T-helper 17 cell (primary cell): ENCODE data around the gene S100P. TPM values are rescaled to one million over a fixed set of nuclear protein-coding genes. Genes with fewer than 3 reads are reported as not detected.
"Not testable (repeated sequence)": the region's sequence is repeated elsewhere in the genome, so short reads cannot be mapped to it uniquely, and the experiment has no call there.

Experiments
- ATAC-seq: fragments of 150-1000 bp; cut with Tn5 transposase; 2 replicates; pipeline ENCODE4 v1.10.0; 2021; ENCODE audit warnings: mild to moderate bottlenecking, moderate library complexity
- DNase-seq, 3 donors: peaks; one replicate each; pipeline versions ENCODE4 v3.0.0 to v3.0.0-alpha.2; 2020 to 2021
- H3K9me3 ChIP-seq: one replicate; pipeline ENCODE4 v1.7.0; 2013; ENCODE audit warnings: low read length, mild to moderate bottlenecking; ENCODE audit not compliant: control insufficient read depth, poor library complexity, severe bottlenecking
- H3K27ac Mint-ChIP-seq: one replicate; pipeline ENCODE4 v1.8.0; 2022; ENCODE audit warnings: mild to moderate bottlenecking, moderate library complexity, mixed read lengths
- H3K27me3 Mint-ChIP-seq: one replicate; pipeline ENCODE4 v1.8.0; 2022; ENCODE audit warnings: mixed read lengths
- H3K36me3 Mint-ChIP-seq: one replicate; pipeline ENCODE4 v1.8.0; 2022; ENCODE audit warnings: low read depth, mixed read lengths
- H3K4me1 Mint-ChIP-seq: one replicate; pipeline ENCODE4 v1.8.0; 2022; ENCODE audit warnings: mild to moderate bottlenecking, mixed read lengths
- H3K4me3 Mint-ChIP-seq: one replicate; pipeline ENCODE4 v1.8.0; 2022; ENCODE audit warnings: mild to moderate bottlenecking, moderate library complexity, mixed read lengths
- total RNA-seq, 4 donors: library from RNA in 2 of 4; stranded (reverse) in 2 of 4; gene quantifications; one replicate each; pipeline ENCODE4 v1.2.3 and lab custom pipeline; 2022 to 2026

Gene S100P
- total RNA-seq (1 to 10 TPM; 2.1 to 3.8 TPM), total RNA-seq (lab: John Stamatoyannopoulos, UW) (0.68 to 4.9 reads per million in 2 donors)

DNA sequence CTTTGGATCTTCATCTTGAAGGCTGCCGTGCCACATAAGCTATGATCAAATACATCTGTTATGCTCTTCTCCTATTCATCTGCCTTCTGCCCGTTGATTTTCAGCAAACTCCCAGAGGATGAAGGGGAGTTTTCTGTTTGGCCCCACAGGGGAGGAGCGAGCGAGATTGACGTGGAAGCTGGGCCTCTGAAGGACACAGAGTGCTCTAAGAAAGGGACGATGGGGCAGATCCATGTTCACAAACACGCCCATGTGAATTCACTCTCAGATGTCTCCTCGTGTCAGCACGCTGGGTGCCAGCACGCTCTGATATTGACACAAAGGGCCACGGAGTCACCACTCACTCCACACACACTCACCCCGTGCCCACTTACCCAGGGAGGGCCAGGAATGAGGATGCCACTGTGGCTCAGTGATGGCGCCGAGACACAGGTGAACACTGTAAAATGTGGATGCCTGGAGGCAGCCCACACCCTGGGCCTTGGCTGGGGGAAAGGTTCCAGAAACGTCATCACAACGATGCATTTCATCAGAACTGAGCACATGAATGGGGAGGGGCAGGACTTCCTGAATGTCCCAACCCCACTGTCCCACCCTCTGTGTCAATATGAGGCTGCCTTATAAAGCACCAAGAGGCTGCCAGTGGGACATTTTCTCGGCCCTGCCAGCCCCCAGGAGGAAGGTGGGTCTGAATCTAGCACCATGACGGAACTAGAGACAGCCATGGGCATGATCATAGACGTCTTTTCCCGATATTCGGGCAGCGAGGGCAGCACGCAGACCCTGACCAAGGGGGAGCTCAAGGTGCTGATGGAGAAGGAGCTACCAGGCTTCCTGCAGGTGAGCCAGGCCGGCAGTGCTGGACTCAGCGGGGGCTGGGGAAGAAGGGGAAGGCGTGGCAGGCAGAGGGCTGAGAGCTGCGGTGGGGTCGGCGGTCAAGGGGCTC lies at the start of gene S100P:
Gene S100P (plus strand): TSS at position 648 of the 946 bp plus-strand sequence. CDS start 55 bp downstream, at position 703.
- Mint-ChIP-seq H3K27ac (peak within 1 kb of the TSS; percentile 100), H3K27me3 (no peaks in the 10 kb centered on the region), H3K4me3 (peak within 1 kb of the TSS; percentile 80), H3K36me3 (no peaks in the 10 kb centered on the region), H3K4me1 (peaks cover 67% of the 10 kb centered on the region)
- no peaks in the 10 kb centered on the region for H3K9me3 ChIP-seq
- DNase-seq = no peak
- no peak for ATAC-seq

DNA sequence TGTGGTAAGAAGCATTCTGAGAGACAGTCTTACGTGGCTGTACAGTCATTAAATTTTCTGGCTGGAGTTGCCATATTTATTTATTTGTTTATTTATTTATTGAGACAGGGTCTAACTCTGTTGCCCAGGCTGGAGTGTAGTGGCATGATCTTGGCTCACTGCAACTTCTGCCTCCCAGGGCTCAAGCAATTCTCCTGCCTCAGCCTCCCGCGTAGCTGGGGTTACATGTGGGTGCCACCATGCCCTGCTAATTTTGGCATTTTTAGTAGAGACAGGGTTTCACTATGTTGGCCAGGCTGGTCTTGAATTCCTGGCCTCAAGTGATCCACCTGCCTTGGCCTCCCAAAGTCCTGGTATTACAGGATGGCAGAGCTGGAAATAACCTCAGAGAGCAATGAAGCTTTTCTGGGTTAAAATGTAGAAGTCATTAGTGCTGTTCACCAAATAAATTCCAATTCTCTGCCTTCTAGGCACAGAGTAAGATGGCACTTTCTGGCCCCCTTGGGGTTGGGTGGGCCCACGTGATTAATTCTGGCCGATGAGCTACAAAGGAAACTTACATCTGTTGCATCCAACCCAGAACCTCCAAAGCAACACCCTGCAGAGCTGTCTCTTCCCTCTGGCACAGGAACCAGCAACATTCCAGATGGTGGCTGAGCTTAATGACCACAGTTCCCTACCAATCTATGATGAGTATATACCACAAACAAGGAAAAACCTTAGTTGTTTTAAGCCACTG lies 48.7 kb upstream of the S100P start:
- peaks cover 15% of the 10 kb centered on the region for H3K36me3 Mint-ChIP-seq
- peak overlapping the region; percentile 100 for H3K27ac Mint-ChIP-seq
- ATAC-seq (no peak), DNase-seq (no peak)
- H3K9me3 ChIP-seq = no peaks in the 10 kb centered on the region
- H3K4me1 Mint-ChIP-seq = peaks cover 42% of the 10 kb centered on the region
- H3K4me3 Mint-ChIP-seq = no peak overlapping the region
- no peaks in the 10 kb centered on the region for H3K27me3 Mint-ChIP-seq

DNA sequence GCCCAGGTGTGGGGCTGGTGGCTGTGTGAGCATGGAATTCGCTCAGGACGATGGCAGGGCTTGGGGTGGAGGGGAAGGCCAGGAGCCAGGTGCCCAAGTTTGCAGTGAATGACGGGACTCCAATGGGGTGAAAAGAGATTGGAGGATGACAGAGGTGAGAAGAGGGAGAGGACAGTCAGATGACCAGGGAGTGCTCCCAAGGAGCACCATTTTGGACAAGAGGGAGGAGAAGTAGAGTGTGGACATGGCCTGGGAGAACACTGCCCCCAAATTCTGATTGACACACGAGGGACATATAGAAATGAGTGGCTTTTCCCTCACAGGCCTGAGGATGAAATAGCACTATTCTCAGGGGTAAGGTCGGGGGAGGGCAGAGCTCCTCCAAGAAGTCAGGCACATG lies 46.5 kb upstream of the S100P start:
- peaks cover 21% of the 10 kb centered on the region for H3K4me1 Mint-ChIP-seq
- ATAC-seq (no peak), DNase-seq (no peak)
- no peak overlapping the region for H3K4me3 Mint-ChIP-seq
- no peaks in the 10 kb centered on the region for H3K36me3 Mint-ChIP-seq
- H3K27ac Mint-ChIP-seq = peak overlapping the region; percentile 4
- H3K9me3 ChIP-seq = no peaks in the 10 kb centered on the region
- no peaks in the 10 kb centered on the region for H3K27me3 Mint-ChIP-seq

DNA sequence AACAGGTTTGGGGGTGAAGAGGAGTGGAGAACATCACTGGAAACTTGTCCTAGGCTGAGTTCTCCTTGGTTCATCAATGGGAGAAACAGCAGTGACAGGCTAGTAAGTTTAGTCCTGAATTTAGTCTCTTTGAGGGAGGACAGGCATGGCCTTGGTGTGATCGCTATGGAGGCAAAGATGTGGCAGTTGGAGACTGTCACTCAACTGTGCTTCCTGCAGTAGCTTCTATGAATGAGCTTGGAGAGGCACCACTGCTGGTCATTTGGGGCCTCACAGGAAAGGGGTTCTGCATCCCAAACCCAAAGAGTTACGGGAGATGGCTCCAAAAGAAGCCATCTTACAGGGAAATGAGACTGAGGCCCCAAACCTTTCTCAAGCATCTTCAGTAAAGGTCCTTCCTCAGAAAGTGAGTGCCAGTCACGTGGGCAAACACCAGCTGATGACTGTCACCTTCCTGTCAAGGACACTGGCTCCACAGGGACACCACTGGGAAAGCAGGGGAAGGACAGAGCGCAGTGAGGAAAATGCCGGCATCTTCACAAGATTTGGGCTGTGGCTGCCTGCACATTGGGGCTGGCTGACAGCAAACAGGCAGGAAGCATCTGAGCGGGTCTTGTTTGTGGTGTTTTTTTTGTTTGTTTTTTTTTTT lies 46.0 kb upstream of the S100P start:
- no peaks in the 10 kb centered on the region for H3K36me3 Mint-ChIP-seq
- peak overlapping the region; percentile 60 for H3K27ac Mint-ChIP-seq
- no peak overlapping the region for H3K4me3 Mint-ChIP-seq
- DNase-seq = no peak
- H3K27me3 Mint-ChIP-seq = no peaks in the 10 kb centered on the region
- H3K9me3 ChIP-seq = no peaks in the 10 kb centered on the region
- no peak for ATAC-seq
- peaks cover 17% of the 10 kb centered on the region for H3K4me1 Mint-ChIP-seq

DNA sequence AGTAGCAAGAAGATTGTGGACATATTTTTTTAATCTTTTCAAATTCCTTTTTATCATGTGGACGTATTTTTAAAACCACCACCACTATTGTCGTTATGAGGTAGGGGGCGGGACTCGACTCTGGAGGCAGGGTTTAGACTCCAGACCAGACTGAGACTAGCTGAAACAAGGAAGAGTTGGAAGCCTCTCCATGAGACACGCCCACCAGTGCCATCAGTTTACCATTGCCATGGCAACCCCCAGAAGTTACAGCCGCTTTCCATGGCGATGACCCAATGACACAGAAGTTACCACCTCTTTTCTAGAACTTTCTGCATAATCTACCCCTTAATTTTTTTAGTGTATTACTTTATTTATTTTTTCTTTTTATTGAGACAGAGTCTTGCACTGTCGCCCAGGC lies 44.5 kb upstream of the S100P start:
- Mint-ChIP-seq H3K27me3 (no peaks in the 10 kb centered on the region), H3K36me3 (no peaks in the 10 kb centered on the region), H3K4me1 (peaks cover 7% of the 10 kb centered on the region), H3K4me3 (no peak overlapping the region), H3K27ac (peak overlapping the region; percentile 60)
- ATAC-seq = no peak
- DNase-seq = no peak
- no peaks in the 10 kb centered on the region for H3K9me3 ChIP-seq

DNA sequence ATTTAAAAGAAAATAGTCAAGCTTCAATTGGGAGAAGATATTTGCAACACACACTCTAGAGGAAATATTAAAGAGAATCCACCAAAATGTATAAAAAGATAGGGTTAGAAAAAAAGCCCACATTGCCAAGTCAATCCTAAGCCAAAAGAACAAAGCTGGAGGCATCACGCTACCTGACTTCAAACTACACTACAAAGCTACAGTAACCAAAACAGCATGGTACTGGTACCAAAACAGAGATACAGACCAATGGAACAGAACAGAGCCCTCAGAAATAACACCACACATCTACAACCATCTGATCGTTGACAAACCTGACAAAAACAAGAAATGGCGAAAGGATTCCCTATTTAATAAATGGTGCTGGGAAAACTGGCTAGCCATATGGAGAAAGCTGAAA lies 39.5 kb upstream of the S100P start:
- H3K27me3 Mint-ChIP-seq, H3K9me3 ChIP-seq, H3K36me3 Mint-ChIP-seq, ATAC-seq, H3K4me3 Mint-ChIP-seq, H3K27ac Mint-ChIP-seq, H3K4me1 Mint-ChIP-seq, DNase-seq: not testable (repeated sequence)

DNA sequence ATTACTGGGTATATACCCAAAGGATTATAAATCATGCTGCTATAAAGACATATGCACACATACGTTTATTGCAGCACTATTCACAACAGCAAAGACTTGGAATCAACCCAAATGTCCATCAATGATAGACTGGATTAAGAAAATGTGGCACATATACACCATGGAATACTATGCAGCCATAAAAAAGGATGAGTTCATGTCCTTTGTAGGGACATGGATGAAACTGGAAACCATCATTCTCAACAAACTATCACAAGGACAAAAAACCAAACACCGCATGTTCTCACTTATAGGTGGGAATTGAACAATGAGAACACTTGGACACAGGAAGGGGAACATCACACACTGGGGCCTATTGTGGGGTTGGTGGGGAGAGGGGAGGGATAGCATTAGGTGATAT lies 38.4 kb upstream of the S100P start:
- H3K4me3 Mint-ChIP-seq, DNase-seq, H3K27me3 Mint-ChIP-seq, H3K27ac Mint-ChIP-seq, H3K4me1 Mint-ChIP-seq, H3K9me3 ChIP-seq, ATAC-seq, H3K36me3 Mint-ChIP-seq: not testable (repeated sequence)

DNA sequence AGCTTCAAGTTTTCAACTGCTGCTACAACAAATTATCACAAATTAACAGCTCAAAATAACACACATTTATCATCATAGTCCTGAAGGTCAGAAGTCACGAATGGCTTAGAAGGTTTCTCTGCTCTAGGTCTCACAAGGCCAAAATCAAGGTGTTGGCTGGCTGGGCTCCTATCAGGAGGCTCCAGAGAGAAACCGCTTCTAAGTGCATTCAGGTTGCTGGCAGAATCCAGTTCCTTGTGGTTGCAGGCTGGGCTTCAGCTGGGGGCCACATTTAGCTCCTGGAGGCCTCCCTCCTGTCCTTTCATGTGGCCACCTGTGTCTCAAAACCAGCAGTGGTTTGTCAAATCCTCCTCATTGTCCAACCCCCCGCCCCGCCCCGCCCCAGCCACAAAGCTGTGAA lies 37.8 kb upstream of the S100P start:
- H3K36me3 Mint-ChIP-seq = peaks cover 2% of the 10 kb centered on the region
- ATAC-seq (no peak), DNase-seq (no peak)
- H3K4me3 Mint-ChIP-seq = no peak overlapping the region
- no peaks in the 10 kb centered on the region for H3K27me3 Mint-ChIP-seq
- no peaks in the 10 kb centered on the region for H3K9me3 ChIP-seq
- H3K4me1 Mint-ChIP-seq = no peaks in the 10 kb centered on the region
- no peak overlapping the region for H3K27ac Mint-ChIP-seq

DNA sequence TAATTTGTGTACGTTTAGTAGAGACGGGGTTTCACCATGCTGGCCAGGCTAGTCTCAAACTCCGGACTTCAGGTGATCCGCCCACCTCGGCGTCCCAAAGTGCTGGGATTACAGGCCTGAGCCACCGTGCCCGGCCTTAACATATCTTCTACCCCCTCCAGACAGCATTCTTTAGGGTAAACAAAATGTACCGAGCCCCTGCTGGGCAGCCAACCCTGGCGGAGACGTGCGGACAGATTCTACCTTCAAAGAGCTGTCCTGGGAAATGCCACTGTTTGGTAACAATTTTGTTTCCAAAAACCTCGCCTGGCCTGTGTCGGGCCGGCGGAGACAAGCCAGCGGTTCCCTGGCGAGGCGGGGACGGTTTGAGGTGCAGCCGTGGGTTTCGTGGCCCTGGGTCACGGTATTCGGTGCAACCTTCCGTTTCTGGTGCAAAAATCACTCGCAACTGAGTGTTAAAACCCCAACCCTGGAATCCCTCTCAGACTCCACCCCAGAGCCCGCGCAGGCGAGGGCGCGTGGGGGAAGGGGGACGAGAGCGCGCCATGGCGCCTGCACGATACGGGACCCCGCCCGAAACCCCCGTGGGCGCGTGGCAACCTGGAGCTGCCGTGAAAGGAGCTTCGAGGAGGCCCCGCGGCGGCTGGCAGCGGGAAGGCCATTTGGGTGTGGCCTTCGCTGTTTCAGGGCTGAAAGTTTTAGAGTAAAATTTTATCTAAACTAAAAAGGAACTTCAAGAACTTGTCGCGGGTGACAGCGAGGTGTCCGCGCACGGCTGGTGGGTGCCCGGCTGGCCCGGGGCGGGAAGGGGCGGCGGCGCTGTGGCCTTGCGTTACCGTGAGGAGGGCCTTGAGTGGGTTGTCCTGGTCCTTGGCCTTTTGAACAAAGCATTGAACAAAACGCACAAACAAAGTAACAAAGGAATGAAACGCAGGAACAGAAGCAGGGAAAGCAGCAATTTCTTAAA lies 36.2 kb upstream of the S100P start:
- H3K36me3 Mint-ChIP-seq = peaks cover 2% of the 10 kb centered on the region
- no peak for DNase-seq
- no peak overlapping the region for H3K4me3 Mint-ChIP-seq
- no peaks in the 10 kb centered on the region for H3K9me3 ChIP-seq
- no peak for ATAC-seq
- H3K27ac Mint-ChIP-seq = no peak overlapping the region
- no peaks in the 10 kb centered on the region for H3K27me3 Mint-ChIP-seq
- no peaks in the 10 kb centered on the region for H3K4me1 Mint-ChIP-seq

DNA sequence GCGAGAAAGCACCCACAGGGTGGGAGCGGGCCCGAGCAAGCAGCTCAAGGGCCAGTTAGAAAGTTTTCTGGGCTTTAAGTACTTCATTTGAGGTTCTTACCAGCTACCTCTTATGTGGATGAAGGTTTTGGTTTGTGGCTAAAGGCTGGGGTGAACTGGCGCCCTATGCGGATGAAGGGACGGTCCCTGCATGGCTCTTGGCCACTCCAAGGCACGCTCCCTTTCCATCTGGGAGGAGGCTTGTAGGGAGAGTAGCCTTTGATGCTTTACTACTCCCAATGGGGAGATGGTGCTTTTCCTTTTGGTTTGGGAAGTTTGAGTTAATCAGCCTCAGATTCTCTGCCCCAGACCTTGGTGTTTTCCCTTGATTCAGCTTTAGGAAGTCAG lies 35.5 kb upstream of the S100P start:
- no peaks in the 10 kb centered on the region for H3K27me3 Mint-ChIP-seq
- DNase-seq (no peak), ATAC-seq (no peak)
- H3K4me1 Mint-ChIP-seq = no peaks in the 10 kb centered on the region
- no peak overlapping the region for H3K27ac Mint-ChIP-seq
- peaks cover 2% of the 10 kb centered on the region for H3K36me3 Mint-ChIP-seq
- H3K9me3 ChIP-seq = no peaks in the 10 kb centered on the region
- peak overlapping the region; percentile 80 for H3K4me3 Mint-ChIP-seq

DNA sequence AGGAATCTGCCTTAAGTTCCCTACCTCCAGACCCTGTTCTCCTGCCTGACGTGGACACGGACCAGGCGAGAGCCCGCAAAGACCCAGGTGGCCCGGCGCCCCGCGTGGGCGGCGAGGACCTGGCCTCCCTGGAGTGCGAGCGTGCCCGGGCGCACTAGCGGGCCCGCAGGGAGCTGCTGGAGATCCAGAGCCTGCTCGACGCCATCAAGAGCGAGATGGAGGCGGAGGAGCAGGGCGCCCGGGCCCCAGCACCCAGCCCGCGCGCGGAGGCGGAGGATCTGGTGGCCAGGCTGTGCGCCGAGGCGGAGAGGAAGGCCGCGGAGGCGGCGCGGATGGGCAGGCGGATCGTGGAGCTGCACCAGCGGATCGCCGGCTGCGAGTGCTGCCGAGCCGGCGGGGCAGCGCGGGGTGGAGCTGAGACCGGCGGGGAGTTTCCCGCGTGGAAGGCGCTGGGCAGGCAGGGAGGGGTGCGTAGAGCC lies 35.0 kb upstream of the S100P start:
- H3K27ac Mint-ChIP-seq = peak overlapping the region; percentile 83
- peak; percentile 98 for ATAC-seq
- peak; percentile 45 to 61 (median 48) for DNase-seq
- no peaks in the 10 kb centered on the region for H3K27me3 Mint-ChIP-seq
- peaks cover 2% of the 10 kb centered on the region for H3K36me3 Mint-ChIP-seq
- H3K4me1 Mint-ChIP-seq = no peaks in the 10 kb centered on the region
- H3K4me3 Mint-ChIP-seq = peak overlapping the region; percentile 80
- H3K9me3 ChIP-seq = no peaks in the 10 kb centered on the region

DNA sequence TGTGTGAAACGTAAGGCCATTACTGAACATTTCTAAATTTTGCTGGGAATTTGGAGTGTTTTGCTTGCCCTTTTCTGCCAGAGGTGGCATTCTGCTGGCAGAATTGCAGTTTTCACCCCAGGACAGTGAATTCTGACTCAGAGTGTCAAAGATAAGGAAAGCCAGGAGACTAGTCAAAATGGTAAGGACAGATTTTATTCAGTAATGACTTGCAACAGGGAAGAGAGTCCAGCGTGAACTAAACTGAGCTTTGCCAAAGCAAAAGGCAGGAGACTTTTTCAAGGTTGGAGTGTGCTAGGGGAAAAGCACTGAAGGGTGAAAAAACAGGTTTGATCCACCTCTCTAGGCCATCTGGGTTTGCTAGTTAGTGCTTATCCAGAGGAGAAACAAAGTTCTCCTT lies 33.8 kb upstream of the S100P start:
- no peak overlapping the region for H3K27ac Mint-ChIP-seq
- no peaks in the 10 kb centered on the region for H3K27me3 Mint-ChIP-seq
- peaks cover 2% of the 10 kb centered on the region for H3K36me3 Mint-ChIP-seq
- H3K4me1 Mint-ChIP-seq = no peaks in the 10 kb centered on the region
- H3K4me3 Mint-ChIP-seq = no peak overlapping the region
- ATAC-seq (no peak), DNase-seq (no peak)
- no peaks in the 10 kb centered on the region for H3K9me3 ChIP-seq
